GM21529 (cell line): ENCODE results near the gene GABRA6.

ENCODE experiments used
- ATAC-seq: cut with Tn5 transposase; IDR thresholded peaks from one replicate; pipeline ENCODE4 v1.9.1; 2021; ENCODE audit not compliant: unreplicated experiment

The GABRA6 gene

DNA sequence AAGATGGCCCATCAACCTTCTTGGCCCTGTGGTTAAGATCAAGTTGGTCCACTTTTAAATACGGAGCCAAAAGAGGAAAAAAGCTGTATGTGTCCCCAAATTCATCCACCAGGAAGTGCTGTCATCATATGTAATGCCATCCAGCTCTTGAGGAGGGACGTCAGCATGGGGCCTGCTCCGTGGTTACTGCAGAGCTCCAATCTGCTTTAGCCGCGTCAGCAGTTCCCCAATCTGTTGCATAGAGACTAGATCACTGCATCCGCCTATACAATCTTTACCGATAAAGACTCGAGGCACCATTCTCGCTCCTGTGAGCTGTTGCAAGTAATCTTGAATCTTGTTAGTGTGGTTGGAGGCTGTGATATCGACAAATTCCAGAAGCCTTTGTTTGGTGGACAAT is 65.7 kb downstream of the GABRA6 start:
- ATAC-seq = no peak
